Transverse colon (tissue), 4 donors: ENCODE measurements around the gene PCDH17. TPM values are rescaled to one million over a fixed set of nuclear protein-coding genes. Genes with fewer than 3 reads are reported as not detected.

Experiments
- DNase-seq: peaks from one replicate; pipeline ENCODE4 v3.0.0-alpha.2; 2019
- H3K27ac ChIP-seq, 4 donors: fragments of 200-600 bp; sonication (generic); 2 replicates each; pipeline ENCODE4 v1.5.1; 2016 to 2018; ENCODE audit warnings: inconsistent platforms in 4 of 4
- H3K27me3 ChIP-seq: fragments of 200-600 bp; sonication (generic); 2 replicates; pipeline ENCODE4 v1.5.1; 2017; ENCODE audit warnings: inconsistent platforms
- H3K36me3 ChIP-seq, 4 donors: fragments of 200-600 bp; sonication (generic); 2 replicates each; pipeline ENCODE4 v1.5.1; 2017 to 2019; ENCODE audit warnings: inconsistent platforms in 4 of 4
- H3K4me1 ChIP-seq, 4 donors: fragments of 200-600 bp; sonication (generic); 2 replicates each; pipeline ENCODE4 v1.5.1; 2017 to 2020; ENCODE audit warnings: inconsistent platforms in 4 of 4
- H3K4me3 ChIP-seq, 4 donors: fragments of 200-600 bp; sonication (generic); 1 replicate in 1 of 4; 2 replicates in 3 of 4; pipeline versions ENCODE4 v1.5.1 to v1.6.1; 2017 to 2019; ENCODE audit warnings: inconsistent platforms in 4 of 4
- H3K9me3 ChIP-seq, 2 donors: fragments of 200-600 bp; sonication (generic); 2 replicates each; pipeline ENCODE4 v1.5.1; 2017 to 2019; ENCODE audit warnings: inconsistent platforms in 2 of 2
- EP300 ChIP-seq: sonication (generic); formaldehyde crosslinking; IDR thresholded peaks from one replicate; pipeline ENCODE4 v1.6.1; 2017; ENCODE audit warnings: antibody characterized with exemption, low read depth
- POLR2A ChIP-seq: fragments of 450-650 bp; IDR thresholded peaks from one replicate; pipeline ENCODE4 v1.6.1; 2016; ENCODE audit warnings: antibody characterized with exemption, mild to moderate bottlenecking, moderate library complexity
- POLR2AphosphoS5 ChIP-seq, 3 donors: sonication (generic); formaldehyde crosslinking; IDR thresholded peaks; one replicate each; pipeline ENCODE4 v1.6.1; 2016; ENCODE audit warnings: antibody characterized with exemption in 3 of 3
- WGBS, 2 donors: methylation state at CpG; one replicate each; pipeline ENCODE4 v1.1.5; 2018; ENCODE audit warnings: low coverage in 1 of 2; 5-methylcytosine and 5-hydroxymethylcytosine counted together
- in situ Hi-C, 4 donors: fragments of 200-750 bp; cut with MboI; loops; one replicate each; pipeline versions ENCODE4 v1.15.0 to v1.15.1; 2017; ENCODE audit warnings: low sequenced_read_pairs in 3 of 4, low pct_ligation_motif_present in 1 of 4, low pct_unique_long_range_greater_than_20kb in 1 of 4
- intact Hi-C: fragments of 100-400 bp; cut with DNase I; formaldehyde crosslinking; loops from one replicate; pipeline ENCODE4 v1.15.1; 2023; ENCODE audit warnings: low total_unique reads
- total RNA-seq, 4 donors: library from RNA; depleted of rRNA; stranded (reverse); fragments of >200 nt; gene quantifications; one replicate each; pipeline ENCODE4 v1.1.0, GENCODE V29; 2016
- TF ChIP-seq, protein P1 (sequence below), 5 experiments: fragments of 200-600 bp in 3 of 5; fragments of 450-650 bp in 2 of 5; sonication (generic) in 3 of 5; IDR thresholded peaks; 1 replicate in 2 of 5; 2 replicates in 3 of 5; pipeline ENCODE4 v1.5.1; 2016 to 2017; ENCODE audit warnings: antibody characterized with exemption in 5 of 5, inconsistent platforms in 3 of 5, mild to moderate bottlenecking in 2 of 5, moderate library complexity in 1 of 5

Gene PCDH17
- 1 to 10 TPM in 2 of 4 donors, under 1 TPM in 1, not detected in 1; 0.80 to 2.2 (median 1.2) TPM for total RNA-seq

DNA sequence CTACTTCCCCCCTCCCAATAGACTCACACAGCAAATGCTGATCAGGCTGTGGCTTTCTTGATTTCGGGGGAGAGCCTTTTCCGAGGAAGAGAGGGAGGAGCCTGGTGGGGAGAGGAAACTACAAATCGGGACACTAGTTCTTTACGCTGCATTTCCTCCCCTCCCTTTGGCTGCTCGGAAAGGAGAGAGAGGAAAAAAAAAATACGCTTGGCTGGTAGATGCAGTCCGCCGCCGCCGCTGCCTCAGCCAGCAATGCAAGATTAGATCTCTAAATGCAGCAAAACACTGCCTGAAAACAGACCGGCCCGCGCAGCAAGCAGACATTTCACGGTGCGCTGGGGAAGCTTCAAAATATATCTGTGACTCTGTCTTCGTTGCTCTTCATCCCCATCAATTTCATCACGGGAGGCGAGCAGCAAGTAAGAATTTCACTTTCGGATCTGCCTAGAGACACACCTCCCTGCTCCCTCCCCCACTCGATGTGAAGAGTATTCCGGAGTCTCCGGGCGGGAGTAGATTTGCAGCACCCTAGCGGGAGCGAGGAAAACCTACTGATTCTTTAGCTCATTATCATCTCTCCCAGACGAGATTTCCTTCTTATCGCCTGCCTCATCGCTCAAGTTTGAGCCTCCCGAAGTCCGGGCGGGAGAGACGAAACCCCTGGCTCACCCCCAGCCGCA is at the start of gene PCDH17:
Gene PCDH17, plus strand, starts transcription at position 149 of the 680 bp plus-strand sequence. CDS start 803 bp downstream, outside the sequence.
- in situ Hi-C loops = no loop called here
- peaks cover 80% of the 10 kb centered on the region for H3K27me3 ChIP-seq
- 2 to 10% methylated on average over 15 to 33 of the region's 33 CpGs for WGBS, 2 donors
- no peaks in the 10 kb centered on the region for H3K36me3 ChIP-seq
- TF ChIP-seq POLR2A = no peak
- TF ChIP-seq, protein P1, sequence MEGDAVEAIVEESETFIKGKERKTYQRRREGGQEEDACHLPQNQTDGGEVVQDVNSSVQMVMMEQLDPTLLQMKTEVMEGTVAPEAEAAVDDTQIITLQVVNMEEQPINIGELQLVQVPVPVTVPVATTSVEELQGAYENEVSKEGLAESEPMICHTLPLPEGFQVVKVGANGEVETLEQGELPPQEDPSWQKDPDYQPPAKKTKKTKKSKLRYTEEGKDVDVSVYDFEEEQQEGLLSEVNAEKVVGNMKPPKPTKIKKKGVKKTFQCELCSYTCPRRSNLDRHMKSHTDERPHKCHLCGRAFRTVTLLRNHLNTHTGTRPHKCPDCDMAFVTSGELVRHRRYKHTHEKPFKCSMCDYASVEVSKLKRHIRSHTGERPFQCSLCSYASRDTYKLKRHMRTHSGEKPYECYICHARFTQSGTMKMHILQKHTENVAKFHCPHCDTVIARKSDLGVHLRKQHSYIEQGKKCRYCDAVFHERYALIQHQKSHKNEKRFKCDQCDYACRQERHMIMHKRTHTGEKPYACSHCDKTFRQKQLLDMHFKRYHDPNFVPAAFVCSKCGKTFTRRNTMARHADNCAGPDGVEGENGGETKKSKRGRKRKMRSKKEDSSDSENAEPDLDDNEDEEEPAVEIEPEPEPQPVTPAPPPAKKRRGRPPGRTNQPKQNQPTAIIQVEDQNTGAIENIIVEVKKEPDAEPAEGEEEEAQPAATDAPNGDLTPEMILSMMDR (IDR thresholded peaks at IDR 0.05) = no peak
- TF ChIP-seq POLR2AphosphoS5 (IDR thresholded peaks at IDR 0.05) = no peak
- TF ChIP-seq EP300 = no peak
- DNase-seq = peak; percentile 7
- peak within 1 kb of the TSS; percentile 3 to 32 (median 29) for H3K27ac ChIP-seq
- peaks cover 0 to 24% (median 15%) of the 10 kb centered on the region in 4 donors for H3K4me1 ChIP-seq
- H3K9me3 ChIP-seq = no peaks in the 10 kb centered on the region
- intact Hi-C loops = no loop called here
- H3K4me3 ChIP-seq = peak within 1 kb of the TSS in 3 of 4 donors; percentile 11 to 49 (median 25)

- H3K4me1 ChIP-seq = no peaks in the 10 kb centered on the region
- H3K4me3 ChIP-seq = no peak overlapping the region
- TF ChIP-seq, protein P1 (IDR thresholded peaks at IDR 0.05) = no peak
- TF ChIP-seq POLR2AphosphoS5 (IDR thresholded peaks at IDR 0.05) = no peak
- TF ChIP-seq POLR2A = no peak
- no peak for TF ChIP-seq EP300
- 75% methylated on average over 6 of the region's 6 CpGs; no CpG with 5 or more reads in 1 of the 2 donors for WGBS, 2 donors
- in situ Hi-C loops (no loop called here), intact Hi-C loops (no loop called here)
- H3K27me3 ChIP-seq = no peaks in the 10 kb centered on the region
- H3K27ac ChIP-seq = no peak overlapping the region
- no peaks in the 10 kb centered on the region for H3K9me3 ChIP-seq
- DNase-seq = no peak
- H3K36me3 ChIP-seq = no peaks in the 10 kb centered on the region
Observed at GRCh38 chr13:57582032-57582431, 49.5 kb upstream of the PCDH17 start.

DNA sequence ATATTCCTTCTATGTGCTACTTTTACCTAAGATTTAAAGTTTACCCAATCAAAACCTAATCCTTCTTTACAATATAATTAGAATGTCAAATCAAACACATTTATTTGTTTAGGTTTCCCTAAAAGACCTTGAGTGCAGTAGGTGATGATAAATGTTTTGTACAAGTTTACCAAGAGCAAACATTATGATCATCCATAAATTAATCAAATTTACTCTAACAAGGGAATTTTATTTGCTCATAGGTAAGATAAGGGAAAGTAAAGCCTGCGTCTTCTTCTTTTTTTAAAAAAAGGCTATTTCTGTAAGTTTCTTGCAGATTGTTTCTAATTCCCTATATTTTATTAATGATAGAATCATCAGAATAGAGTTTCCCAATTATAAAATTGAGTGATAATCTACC is 48.0 kb upstream of the PCDH17 start:
- Histone ChIP-seq H3K4me3 (no peak overlapping the region), H3K36me3 (no peaks in the 10 kb centered on the region), H3K9me3 (no peaks in the 10 kb centered on the region), H3K4me1 (no peaks in the 10 kb centered on the region), H3K27me3 (no peaks in the 10 kb centered on the region), H3K27ac (no peak overlapping the region)
- 27 to 52% methylated on average over 1 of the region's 1 CpG for WGBS, 2 donors
- TF ChIP-seq EP300 = no peak
- no peak for TF ChIP-seq POLR2AphosphoS5 (IDR thresholded peaks at IDR 0.05)
- TF ChIP-seq, protein P1 (IDR thresholded peaks at IDR 0.05) = no peak
- TF ChIP-seq POLR2A = no peak
- in situ Hi-C loops = no loop called here
- DNase-seq = no peak
- intact Hi-C loops = no loop called here

DNA sequence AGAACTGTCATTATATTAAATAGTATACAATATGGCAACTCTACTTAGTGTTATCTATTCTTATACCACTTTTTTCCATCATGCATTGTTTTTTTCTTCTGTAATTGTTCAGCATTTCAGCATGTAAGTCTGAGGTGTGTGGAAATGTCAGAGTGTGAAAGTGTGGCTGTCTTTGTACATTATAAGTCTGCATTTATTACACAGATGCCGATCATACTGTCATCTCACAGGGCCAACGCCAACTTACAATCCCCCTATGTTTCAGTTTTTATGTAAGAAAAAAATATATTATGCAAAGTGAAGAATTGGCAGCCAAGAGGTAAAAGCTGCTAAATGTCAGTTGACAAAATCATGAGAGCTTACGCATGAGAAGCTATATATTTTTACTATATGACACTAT is 42.9 kb upstream of the PCDH17 start:
- DNase-seq = no peak
- TF ChIP-seq POLR2A (no peak), POLR2AphosphoS5 (IDR thresholded peaks at IDR 0.05) (no peak), EP300 (no peak)
- TF ChIP-seq, protein P1 (IDR thresholded peaks at IDR 0.05) = no peak
- Histone ChIP-seq H3K27ac (no peak overlapping the region), H3K36me3 (no peaks in the 10 kb centered on the region), H3K4me3 (no peak overlapping the region), H3K9me3 (no peaks in the 10 kb centered on the region), H3K27me3 (no peaks in the 10 kb centered on the region), H3K4me1 (no peaks in the 10 kb centered on the region)
- WGBS, 2 donors = 71 to 86% methylated on average over 1 to 3 of the region's 3 CpGs
- intact Hi-C loops = no loop called here
- in situ Hi-C loops = no loop called here
